GM12873 (cell line): ENCODE results near the gene CNGA4.

ENCODE experiments used
- CTCF ChIP-seq: IDR thresholded peaks from 2 replicates; pipeline ENCODE4 v1.5.1; 2012; ENCODE audit warnings: low read depth, mild to moderate bottlenecking, moderate library complexity, low read length, control low read depth; ENCODE audit not compliant: insufficient read depth; ENCODE audit errors: missing control alignments

The CNGA4 gene

GRCh38 chr11:6225024-6225423 is 13.9 kb upstream of the CNGA4 start:
- TF ChIP-seq CTCF = no peak

DNA sequence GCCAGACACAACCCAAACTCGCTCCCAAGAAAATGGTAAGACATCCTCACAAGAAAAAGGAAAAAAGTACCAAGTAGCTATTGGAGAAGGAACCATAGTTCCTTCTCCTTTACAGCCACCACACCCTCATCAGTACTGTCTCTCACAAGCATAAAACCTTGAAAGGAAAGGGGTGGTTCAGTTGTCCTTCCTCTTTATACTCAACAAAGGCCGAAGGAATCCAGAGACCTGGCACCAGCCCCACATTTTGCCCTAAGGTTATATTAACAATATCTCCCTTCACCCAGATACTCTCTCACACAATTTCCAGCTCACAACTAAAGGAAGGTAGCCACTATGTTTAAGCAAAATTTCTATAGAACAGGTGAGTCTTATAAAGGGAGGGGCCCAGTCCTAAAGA is 13.0 kb upstream of the CNGA4 start:
- no peak for TF ChIP-seq CTCF

- TF ChIP-seq CTCF = no peak
Observed at GRCh38 chr11:6228520-6228919, 10.4 kb upstream of the CNGA4 start.

- no peak for TF ChIP-seq CTCF
Observed at GRCh38 chr11:6229911-6230310, 9.0 kb upstream of the CNGA4 start.

DNA sequence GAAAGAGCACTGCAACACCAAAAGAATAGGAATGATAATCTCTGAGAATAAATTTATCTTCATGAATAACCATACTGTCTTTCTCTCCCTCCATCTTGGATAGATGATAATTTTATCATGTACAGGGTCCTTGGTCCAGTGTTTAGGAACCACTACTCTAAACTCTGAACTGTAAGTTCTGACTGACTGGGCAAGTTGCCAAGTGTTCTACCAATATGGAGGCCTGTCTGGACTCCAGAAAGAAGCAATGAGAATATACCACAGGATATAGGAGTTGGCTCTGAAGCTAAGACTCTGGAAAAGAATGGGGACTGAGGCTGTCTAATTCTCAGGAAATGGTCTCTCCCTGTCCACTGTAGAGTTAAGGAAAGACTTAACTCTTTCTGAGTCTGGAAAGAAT is 6.0 kb upstream of the CNGA4 start:
- no peak for TF ChIP-seq CTCF

GRCh38 chr11:6233984-6234386 is 4.9 kb upstream of the CNGA4 start:
- TF ChIP-seq CTCF = no peak

- TF ChIP-seq CTCF = no peak
Observed at GRCh38 chr11:6234387-6235107, 4.3 kb upstream of the CNGA4 start, which contains the start of gene FHIP1B. Gene FHIP1B, minus strand, starts transcription at chr11:6234636. Its CDS starts 10,120 bp downstream, at chr11:6224516.
